GM10248 (cell line): Measurements from ENCODE around the gene GLRA1.

Experiments used
- CTCF ChIA-PET: fragments of 300-600 bp; sonication (Branson Sonifier 250); formaldehyde crosslinking; extraction: SDS; loops from one replicate; lab custom pipeline; 2021; ENCODE audit warnings: antibody characterized with exemption; lab: Yijun Ruan, JAX
- POLR2A ChIA-PET: fragments of 350-650 bp; sonication (Branson Sonifier 250); formaldehyde crosslinking; extraction: SDS; loops from one replicate; lab custom pipeline; 2020; ENCODE audit warnings: antibody characterized with exemption; lab: Yijun Ruan, JAX
- DNase-seq: peaks from one replicate; pipeline ENCODE4 v3.0.0; 2012; ENCODE audit errors: extremely low spot score
- CTCF ChIP-seq: IDR thresholded peaks from 2 replicates; pipeline ENCODE4 v1.5.1; 2012; ENCODE audit warnings: mild to moderate bottlenecking, low read depth; ENCODE audit errors: extremely low read depth, missing control alignments, control extremely low read depth

Gene GLRA1

GRCh38 chr5:151829370-151829769 lies 95.3 kb downstream of the GLRA1 start:
- DNase-seq = no peak
- CTCF ChIA-PET = interaction anchor here (1.2 to 12.8 kb wide), 4 partner anchors 10 to 313 kb away, joined by 3 to 354 read pairs (median 8); no protein-coding TSS in a partner anchor
- no peak for TF ChIP-seq CTCF
- POLR2A ChIA-PET = no interaction called here

- TF ChIP-seq CTCF = peak; percentile 79
- peak; percentile 50 for DNase-seq
- POLR2A ChIA-PET = no interaction called here
- CTCF ChIA-PET = interaction anchor here (0.7 to 12.8 kb wide), 46 partner anchors 9 to 691 kb away, joined by 3 to 354 read pairs (median 4); no protein-coding TSS in a partner anchor
These were observed 99.2 kb downstream of the GLRA1 start for GRCh38 chr5:151825445-151825844.

GRCh38 chr5:151822141-151822540 lies 102.5 kb downstream of the GLRA1 start:
- DNase-seq = no peak
- no peak for TF ChIP-seq CTCF
- ChIA-PET CTCF (interaction anchor here (5.7 to 12.8 kb wide), 2 partner anchors 320 to 526 kb away, joined by 70 to 354 read pairs; no protein-coding TSS in a partner anchor), POLR2A (no interaction called here)

- ChIA-PET CTCF (interaction anchor here (1.2 to 12.8 kb wide), 2 partner anchors 11 to 322 kb away, joined by 3 to 354 read pairs; no protein-coding TSS in a partner anchor), POLR2A (no interaction called here)
- no peak for DNase-seq
- no peak for TF ChIP-seq CTCF
These were observed 103.7 kb downstream of the GLRA1 start for GRCh38 chr5:151820903-151821302.

- ChIA-PET CTCF (interaction anchor here (1.2 to 12.8 kb wide), 3 partner anchors 9 to 322 kb away, joined by 3 to 354 read pairs (median 13); no protein-coding TSS in a partner anchor), POLR2A (no interaction called here)
- no peak for DNase-seq
- TF ChIP-seq CTCF = no peak
These were observed 104.4 kb downstream of the GLRA1 start for GRCh38 chr5:151820271-151820670.

GRCh38 chr5:151819830-151820229 lies 104.8 kb downstream of the GLRA1 start:
- CTCF ChIA-PET = interaction anchor here (1.2 to 12.8 kb wide), 5 partner anchors 9 to 323 kb away, joined by 3 to 354 read pairs (median 13); no protein-coding TSS in a partner anchor
- TF ChIP-seq CTCF = no peak
- no peak for DNase-seq
- POLR2A ChIA-PET = no interaction called here
